Measurements from ENCODE around the gene GUK1.

- TF ChIP-seq EZH2 (IDR thresholded peaks at IDR 0.05; ENCODE audit: insufficient read depth, poor library complexity, severe bottlenecking), result no peak
- TF ChIP-seq EZH2phosphoT487 (IDR thresholded peaks at IDR 0.05; ENCODE audit: insufficient read depth, low read depth), result no peak
Observed at GRCh38 chr1:228180959-228181644, 41.0 kb downstream of the GUK1 start.

Data from GM23248 (cell line).